AG10803 (cell line): ENCODE results near the gene MRPS31.

Experiments used
- DNase-seq: peaks from one replicate; pipeline ENCODE4 v3.0.0; 2010; ENCODE audit warnings: low read depth
- H3K4me3 ChIP-seq: 2 replicates; pipeline ENCODE4 v1.5.1; 2011; ENCODE audit warnings: mild to moderate bottlenecking, low read length, control low read depth
- TF ChIP-seq, protein P1 (sequence below): conservative IDR thresholded peaks from 2 replicates; pipeline ENCODE4 v1.5.1; 2011; ENCODE audit warnings: mild to moderate bottlenecking, low read length, control low read depth, inconsistent platforms

MRPS31 gene

GRCh38 chr13:40772765-40773473, 1.9 kb upstream of the MRPS31 start:
- DNase-seq, result no peak
- TF ChIP-seq, protein P1, sequence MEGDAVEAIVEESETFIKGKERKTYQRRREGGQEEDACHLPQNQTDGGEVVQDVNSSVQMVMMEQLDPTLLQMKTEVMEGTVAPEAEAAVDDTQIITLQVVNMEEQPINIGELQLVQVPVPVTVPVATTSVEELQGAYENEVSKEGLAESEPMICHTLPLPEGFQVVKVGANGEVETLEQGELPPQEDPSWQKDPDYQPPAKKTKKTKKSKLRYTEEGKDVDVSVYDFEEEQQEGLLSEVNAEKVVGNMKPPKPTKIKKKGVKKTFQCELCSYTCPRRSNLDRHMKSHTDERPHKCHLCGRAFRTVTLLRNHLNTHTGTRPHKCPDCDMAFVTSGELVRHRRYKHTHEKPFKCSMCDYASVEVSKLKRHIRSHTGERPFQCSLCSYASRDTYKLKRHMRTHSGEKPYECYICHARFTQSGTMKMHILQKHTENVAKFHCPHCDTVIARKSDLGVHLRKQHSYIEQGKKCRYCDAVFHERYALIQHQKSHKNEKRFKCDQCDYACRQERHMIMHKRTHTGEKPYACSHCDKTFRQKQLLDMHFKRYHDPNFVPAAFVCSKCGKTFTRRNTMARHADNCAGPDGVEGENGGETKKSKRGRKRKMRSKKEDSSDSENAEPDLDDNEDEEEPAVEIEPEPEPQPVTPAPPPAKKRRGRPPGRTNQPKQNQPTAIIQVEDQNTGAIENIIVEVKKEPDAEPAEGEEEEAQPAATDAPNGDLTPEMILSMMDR, result no peak
- H3K4me3 ChIP-seq, result no peak overlapping the region

- TF ChIP-seq, protein P1, result no peak
- peak overlapping the region; percentile 99 for H3K4me3 ChIP-seq
- no peak for DNase-seq
Measured at GRCh38 chr13:40770609-40770933, 419 bp downstream of the MRPS31 start.

DNA sequence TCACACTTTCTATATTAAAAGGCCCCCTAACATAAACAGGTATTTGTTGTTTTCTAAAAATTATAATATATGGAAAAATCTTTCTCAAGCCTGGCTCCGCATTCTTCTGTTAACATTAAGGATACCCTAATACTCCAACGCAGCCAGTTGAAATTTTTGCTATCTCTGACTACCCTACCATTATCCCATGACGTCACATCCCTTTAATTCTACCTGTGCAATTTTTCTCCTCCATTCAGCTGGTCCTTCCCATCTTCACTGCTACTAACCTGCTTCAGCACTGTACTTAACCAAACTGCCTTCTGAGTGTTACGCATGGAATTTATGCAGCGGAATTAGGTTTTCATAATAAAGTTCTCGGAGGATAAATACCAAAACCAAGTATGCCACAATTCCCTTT, 1.0 kb downstream of the MRPS31 start:
- DNase-seq, result no peak
- TF ChIP-seq, protein P1, result no peak

DNA sequence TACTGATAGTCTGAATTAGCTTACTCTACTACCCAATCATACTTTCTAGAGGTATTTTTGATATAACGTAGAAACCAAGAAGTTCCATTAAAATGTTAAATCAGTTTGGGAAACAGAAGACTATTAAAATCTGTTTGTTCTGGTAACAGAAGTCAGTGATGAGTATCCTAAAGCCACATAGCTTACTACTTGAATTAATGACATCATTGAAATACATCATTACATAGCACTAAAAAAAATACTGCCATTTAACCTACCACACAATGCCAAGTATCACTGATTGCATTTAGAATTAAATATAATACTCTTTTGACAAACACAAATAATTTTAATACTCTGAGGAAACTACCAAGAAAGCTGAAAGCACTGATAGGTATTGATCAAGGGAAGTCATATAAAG, 5.4 kb downstream of the MRPS31 start:
- no peak overlapping the region for H3K4me3 ChIP-seq
- DNase-seq, result no peak
- TF ChIP-seq, protein P1, result no peak

More for the DNA sequence above, 1.0 kb downstream of the MRPS31 start:
- H3K4me3 ChIP-seq, result peak overlapping the region; percentile 99

GRCh38 chr13:40764587-40765403, 6.2 kb downstream of the MRPS31 start:
- H3K4me3 ChIP-seq, result no peak overlapping the region
- TF ChIP-seq, protein P1, result no peak
- peak; percentile 56 for DNase-seq

DNA sequence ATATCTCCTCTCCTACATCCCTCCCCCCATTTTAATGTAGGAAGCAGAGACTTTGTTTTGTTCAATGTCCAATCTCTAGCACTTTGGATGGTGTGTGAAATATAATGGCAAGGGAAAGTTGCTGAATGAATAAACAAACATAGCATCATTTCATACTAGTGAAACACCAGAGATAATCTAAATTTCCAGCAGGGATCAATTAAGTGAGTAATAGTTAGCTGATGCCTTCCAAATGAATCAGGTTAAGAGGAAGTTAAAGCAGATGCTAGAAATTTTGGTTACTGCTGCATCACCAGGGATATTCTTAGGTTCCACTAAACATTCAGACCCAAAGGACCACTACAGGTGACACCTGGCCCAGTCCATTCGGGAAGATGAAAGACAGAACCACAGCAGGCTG, 8.1 kb downstream of the MRPS31 start:
- no peak overlapping the region for H3K4me3 ChIP-seq
- DNase-seq, result peak; percentile 66
- TF ChIP-seq, protein P1, result no peak

DNA sequence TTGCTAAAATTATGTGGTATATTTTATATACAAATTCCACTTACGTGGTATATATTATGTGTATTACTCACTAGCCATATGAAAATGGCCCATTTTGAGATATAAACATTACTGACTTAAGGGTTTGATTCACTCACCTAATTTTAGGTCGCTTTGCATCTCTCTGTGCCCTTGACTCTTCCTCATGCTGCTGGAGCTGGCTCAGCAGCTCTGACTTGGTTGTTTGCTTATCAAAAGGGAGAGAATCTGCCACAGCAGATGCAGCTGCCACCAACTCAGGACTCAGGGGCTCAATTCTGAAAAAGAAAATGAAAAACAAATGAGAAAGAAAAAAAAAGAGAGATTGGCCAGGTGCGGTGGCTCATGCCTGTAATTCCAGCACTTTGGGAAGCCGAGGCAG, 12.2 kb downstream of the MRPS31 start:
- no peak overlapping the region for H3K4me3 ChIP-seq
- TF ChIP-seq, protein P1, result no peak
- no peak for DNase-seq
